ENCODE measurements around the gene MANSC4.
"Not testable (repeated sequence)": the region's sequence is repeated elsewhere in the genome, so short reads cannot be mapped to it uniquely, and the experiment has no call there.

Gene MANSC4

GRCh38 chr12:27747111-27747820 is 32.8 kb downstream of the MANSC4 start:
- DNase-seq = no peak

GRCh38 chr12:27745734-27746133 is 34.3 kb downstream of the MANSC4 start:
- not testable (repeated sequence) for DNase-seq

- DNase-seq = no peak
Observed at GRCh38 chr12:27743601-27744000, 36.4 kb downstream of the MANSC4 start.

GRCh38 chr12:27734321-27734720 is 45.7 kb downstream of the MANSC4 start:
- not testable (repeated sequence) for DNase-seq

GRCh38 chr12:27733791-27734190 is 46.2 kb downstream of the MANSC4 start:
- DNase-seq = no peak

GRCh38 chr12:27733052-27733656 is 46.9 kb downstream of the MANSC4 start:
- no peak for DNase-seq

GRCh38 chr12:27732281-27732680 is 47.8 kb downstream of the MANSC4 start:
- no peak for DNase-seq

GRCh38 chr12:27730097-27730588 is 49.9 kb downstream of the MANSC4 start:
- DNase-seq = no peak

GRCh38 chr12:27723212-27723611 is 56.8 kb downstream of the MANSC4 start:
- DNase-seq = no peak
